DND-41 (cell line): ENCODE results near the gene ZFAND2B.

Experiments used
- ATAC-seq: fragments of 200-7000 bp; cut with Tn5 transposase; 3 replicates; pipeline ENCODE4 v1.9.1; 2021; ENCODE audit warnings: low read depth; ENCODE audit not compliant: insufficient read depth
- DNase-seq: peaks from one replicate; pipeline ENCODE4 v3.0.0-alpha.2; 2020
- H2AFZ ChIP-seq: 2 replicates; pipeline ENCODE4 v1.6.0; 2012; ENCODE audit warnings: low read depth, low read length
- H3K27ac ChIP-seq: 2 replicates; pipeline ENCODE4 v1.5.1; 2012; ENCODE audit warnings: low read length, inconsistent platforms
- H3K27me3 ChIP-seq: fragments of 200-600 bp; sonication (generic); 2 replicates; pipeline ENCODE4 v1.6.0; 2012; ENCODE audit warnings: low read length, mild to moderate bottlenecking, inconsistent platforms; ENCODE audit not compliant: insufficient read depth, poor library complexity
- H3K36me3 ChIP-seq: 2 replicates; pipeline ENCODE4 v1.5.1; 2012; ENCODE audit warnings: low read length, inconsistent platforms; ENCODE audit not compliant: insufficient read depth
- H3K4me1 ChIP-seq: 2 replicates; pipeline ENCODE4 v1.5.1; 2012; ENCODE audit warnings: mild to moderate bottlenecking, low read length; ENCODE audit not compliant: insufficient read depth
- H3K4me2 ChIP-seq: 2 replicates; pipeline ENCODE4 v1.6.0; 2012; ENCODE audit warnings: mild to moderate bottlenecking, moderate library complexity, low read length, inconsistent platforms; ENCODE audit not compliant: insufficient read depth
- H3K4me3 ChIP-seq, 2 experiments: fragments of 200-600 bp in 1 of 2; shearing (Covaris generic) in 1 of 2; 2 replicates each; pipeline ENCODE4 v1.5.1; 2012 to 2016; ENCODE audit warnings: inconsistent platforms in 2 of 2, low read length in 2 of 2, mild to moderate bottlenecking in 2 of 2, low read depth in 1 of 2, moderate library complexity in 1 of 2
- H3K79me2 ChIP-seq: 2 replicates; pipeline ENCODE4 v1.6.0; 2012; ENCODE audit warnings: low read length, inconsistent platforms; ENCODE audit not compliant: insufficient read depth
- H3K9ac ChIP-seq: 2 replicates; pipeline ENCODE4 v1.6.0; 2012; ENCODE audit warnings: low read depth, mild to moderate bottlenecking, inconsistent platforms, low read length, moderate library complexity
- H3K9me3 ChIP-seq: 2 replicates; pipeline ENCODE4 v1.5.1; 2012; ENCODE audit warnings: low read length, moderate library complexity, mild to moderate bottlenecking, inconsistent platforms; ENCODE audit not compliant: insufficient read depth, severe bottlenecking
- H4K20me1 ChIP-seq: 2 replicates; pipeline ENCODE4 v1.6.0; 2012; ENCODE audit warnings: low read length; ENCODE audit not compliant: insufficient read depth
- CTCF ChIP-seq: IDR thresholded peaks from 2 replicates; pipeline ENCODE4 v1.5.1; 2012; ENCODE audit warnings: borderline replicate concordance, low read length, moderate library complexity, mild to moderate bottlenecking; ENCODE audit not compliant: poor library complexity, severe bottlenecking; ENCODE audit errors: extremely low read depth
- EZH2 ChIP-seq: IDR thresholded peaks from 3 replicates; pipeline ENCODE4 v1.6.1; 2012; ENCODE audit warnings: borderline replicate concordance, low read depth, mild to moderate bottlenecking, moderate library complexity, low read length, inconsistent platforms; ENCODE audit not compliant: severe bottlenecking

The ZFAND2B gene

DNA sequence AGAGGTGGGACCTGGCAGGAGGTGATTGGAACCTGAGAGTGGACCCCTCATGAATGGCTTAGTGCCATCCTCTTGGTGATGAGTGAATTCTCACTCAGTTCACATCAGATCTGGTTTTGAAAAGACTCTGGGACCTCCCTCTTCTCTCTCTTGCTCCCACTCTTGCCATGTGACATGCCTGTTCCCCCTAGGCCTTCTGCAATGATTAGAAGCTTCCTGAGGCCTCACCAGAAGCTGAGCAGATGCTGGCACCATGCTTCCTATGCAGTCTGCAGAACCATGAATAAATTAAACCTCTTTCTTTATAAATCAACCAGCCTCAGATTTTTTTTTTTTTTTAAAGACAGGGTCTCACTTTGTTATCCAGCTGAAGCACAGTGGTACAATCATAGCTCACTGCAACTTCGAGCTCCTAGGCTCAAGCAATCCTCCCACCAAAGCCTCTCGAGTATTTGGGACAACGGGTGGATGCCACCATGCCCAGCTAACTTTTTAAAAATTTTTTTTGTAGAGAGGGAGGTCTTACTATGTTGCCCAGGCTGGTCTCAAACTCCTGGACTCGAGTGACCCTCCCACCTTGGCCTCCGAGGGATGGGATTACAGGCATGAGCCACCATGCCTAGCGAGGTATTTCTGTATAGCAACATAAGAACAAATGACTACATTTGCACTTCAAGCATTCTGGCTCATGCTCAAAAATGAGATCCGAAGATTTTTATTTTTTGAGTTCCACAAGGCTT lies 2.0 kb upstream of the ZFAND2B start:
- peaks cover 15% of the 10 kb centered on the region for H3K36me3 ChIP-seq
- no peak overlapping the region for H3K9ac ChIP-seq
- no peaks in the 10 kb centered on the region for H3K9me3 ChIP-seq
- H3K4me3 ChIP-seq, result no peak overlapping the region
- no peaks in the 10 kb centered on the region for H3K27me3 ChIP-seq
- peaks cover 10% of the 10 kb centered on the region for H4K20me1 ChIP-seq
- TF ChIP-seq CTCF (no peak), EZH2 (no peak)
- DNase-seq (no peak), ATAC-seq (no peak)
- H3K79me2 ChIP-seq, result peaks cover 6% of the 10 kb centered on the region; the same call in 1 of the 2 replicates
- no peak overlapping the region for H2AFZ ChIP-seq
- peaks cover 25% of the 10 kb centered on the region for H3K4me1 ChIP-seq
- H3K27ac ChIP-seq, result no peak overlapping the region
- no peak overlapping the region for H3K4me2 ChIP-seq

DNA sequence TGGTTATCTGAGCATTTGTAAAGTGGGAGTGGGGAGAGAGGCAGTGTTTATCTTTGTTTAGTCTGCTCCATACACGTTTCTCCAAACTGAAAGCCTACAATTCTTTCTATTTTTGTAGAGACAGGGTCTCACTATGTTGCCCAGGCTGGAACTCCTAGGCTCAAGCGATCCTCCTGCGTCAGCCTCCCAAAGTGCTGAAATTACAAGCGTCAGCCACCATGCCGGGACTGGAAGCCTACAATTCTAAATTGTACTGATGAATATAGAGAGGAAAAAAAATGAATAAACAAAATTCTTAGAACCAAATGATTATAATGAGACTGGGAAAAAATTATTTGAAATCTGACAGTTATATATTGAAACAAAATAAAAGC lies 1.4 kb upstream of the ZFAND2B start:
- ATAC-seq (no peak), DNase-seq (no peak)
- peaks cover 10% of the 10 kb centered on the region for H4K20me1 ChIP-seq
- H3K4me2 ChIP-seq, result no peak overlapping the region
- TF ChIP-seq CTCF (no peak), EZH2 (no peak)
- H3K9me3 ChIP-seq, result no peaks in the 10 kb centered on the region
- H2AFZ ChIP-seq, result no peak overlapping the region
- peaks cover 20% of the 10 kb centered on the region for H3K36me3 ChIP-seq
- H3K9ac ChIP-seq, result no peak overlapping the region
- peaks cover 6% of the 10 kb centered on the region; the same call in 1 of the 2 replicates for H3K79me2 ChIP-seq
- no peak overlapping the region for H3K4me3 ChIP-seq
- no peak overlapping the region for H3K27ac ChIP-seq
- H3K27me3 ChIP-seq, result no peaks in the 10 kb centered on the region
- peaks cover 25% of the 10 kb centered on the region for H3K4me1 ChIP-seq

- Histone ChIP-seq H3K27me3 (no peaks in the 10 kb centered on the region), H3K4me3 (peak overlapping the region; percentile 19 to 70; a peak in 3 of 4 replicates), H3K9ac (peak overlapping the region; percentile 57), H3K4me2 (peak overlapping the region; percentile 75), H2AFZ (peak overlapping the region; percentile 73), H3K27ac (peak overlapping the region; percentile 77), H3K9me3 (no peaks in the 10 kb centered on the region), H4K20me1 (peaks cover 10% of the 10 kb centered on the region), H3K4me1 (peaks cover 25% of the 10 kb centered on the region), H3K36me3 (peaks cover 28% of the 10 kb centered on the region), H3K79me2 (peaks cover 6% of the 10 kb centered on the region; the same call in 1 of the 2 replicates)
- no peak for ATAC-seq
- DNase-seq, result no peak
- TF ChIP-seq CTCF (no peak), EZH2 (no peak)
Measured at GRCh38 chr2:219205981-219206327, 628 bp upstream of the ZFAND2B start.
